Lower leg skin (tissue), 3 donors: Measurements from ENCODE around the gene RNASEH2C.

Experiments
- CTCF ChIP-seq, 3 donors: fragments of 450-650 bp; IDR thresholded peaks; one replicate each; pipeline ENCODE4 v1.5.1; 2016; ENCODE audit warnings: antibody characterized with exemption in 3 of 3, mild to moderate bottlenecking in 3 of 3, moderate library complexity in 2 of 3
- POLR2A ChIP-seq, 2 donors: fragments of 450-650 bp; IDR thresholded peaks; one replicate each; pipeline ENCODE4 v1.6.1; 2016 to 2017; ENCODE audit warnings: antibody characterized with exemption in 2 of 2, mild to moderate bottlenecking in 1 of 2, moderate library complexity in 1 of 2

DNA sequence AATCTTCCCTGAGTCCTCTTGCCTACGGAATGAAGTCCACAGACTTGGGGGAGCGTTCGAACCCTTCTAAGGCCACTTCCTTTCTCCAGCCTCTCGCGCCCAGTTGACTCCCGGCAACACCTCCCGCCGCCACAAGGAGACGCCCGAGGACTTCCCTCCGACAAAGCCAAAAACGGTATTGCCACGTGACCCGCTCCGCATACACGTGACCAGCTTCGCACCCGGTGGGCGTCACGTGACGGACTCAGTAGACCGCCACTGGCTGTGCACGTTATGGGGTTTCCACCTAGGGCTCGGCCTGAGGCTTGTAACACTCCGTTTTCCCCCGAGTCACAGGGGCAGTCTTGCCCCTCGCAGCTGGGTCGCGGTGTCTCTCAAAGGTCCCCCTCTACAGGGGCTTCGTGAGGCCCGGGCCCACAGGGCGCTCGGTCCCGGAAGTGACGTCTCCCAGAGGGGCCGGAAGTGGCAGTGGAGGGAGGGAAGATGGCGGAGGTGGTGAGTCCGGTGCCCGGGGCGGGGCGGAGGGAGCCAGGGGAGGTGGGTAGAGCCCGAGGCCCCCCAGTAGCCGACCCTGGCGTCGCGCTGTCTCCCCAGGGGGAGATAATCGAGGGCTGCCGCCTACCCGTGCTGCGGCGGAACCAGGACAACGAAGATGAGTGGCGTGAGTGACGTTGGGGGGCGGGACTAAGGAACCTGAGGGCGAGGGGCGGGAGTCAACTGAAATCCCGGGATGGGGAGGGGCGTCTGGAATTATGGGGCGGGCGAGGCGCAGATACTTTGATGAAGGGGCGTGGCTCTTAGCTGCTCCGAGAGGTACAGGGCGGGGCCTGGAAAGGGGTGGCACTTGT lies 8.6 kb downstream of the RNASEH2C start, which contains the start of gene KAT5:
- TF ChIP-seq CTCF (IDR thresholded peaks at IDR 0.05) (peak in 2 of 3 donors; percentile 95 to 100), POLR2A (IDR thresholded peaks at IDR 0.05) (peak in 1 of 2 donors; percentile 74)
